ENCODE data around the gene CD8B2.

CD8B2 gene

DNA sequence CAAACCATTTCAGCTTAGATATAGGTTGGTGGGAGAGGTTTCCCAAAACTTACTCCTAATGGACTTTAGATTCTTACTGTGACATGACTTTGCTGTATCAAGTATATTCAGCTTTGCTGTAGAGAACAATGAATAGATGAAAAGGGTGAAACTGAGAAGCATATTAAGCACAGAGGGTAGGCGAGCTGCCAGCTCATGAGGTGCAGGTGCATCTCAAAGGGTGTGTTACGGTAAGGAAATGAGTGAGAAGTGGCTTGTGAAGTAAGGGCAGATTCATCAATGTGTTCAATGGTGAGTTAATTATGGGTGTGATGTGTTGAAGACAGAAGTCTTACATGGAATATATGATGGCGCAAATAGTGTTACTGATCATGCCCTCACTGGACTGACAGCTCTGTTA is 49.3 kb downstream of the CD8B2 start:
- Histone ChIP-seq H3K4me2 (ENCODE audit: insufficient read depth, low read length) (no peak overlapping the region), H3K79me2 (ENCODE audit: insufficient read depth, low read length) (no peaks in the 10 kb centered on the region), H2AFZ (ENCODE audit: low read depth, low read length) (no peak overlapping the region), H3K27ac (ENCODE audit: low read length) (no peak overlapping the region), H3K4me3 (ENCODE audit: low read depth in 1 of 2, low read length in 2 of 2) (no peak overlapping the region), H3K27me3 (ENCODE audit: insufficient read depth, low read length, poor library complexity) (no peaks in the 10 kb centered on the region), H3K36me3 (ENCODE audit: insufficient read depth, low read length) (no peaks in the 10 kb centered on the region), H4K20me1 (ENCODE audit: insufficient read depth, low read length) (no peaks in the 10 kb centered on the region), H3K9me3 (ENCODE audit: insufficient read depth, low read length, severe bottlenecking) (no peaks in the 10 kb centered on the region), H3K9ac (ENCODE audit: low read depth, low read length) (no peak overlapping the region), H3K4me1 (ENCODE audit: insufficient read depth, low read length) (no peaks in the 10 kb centered on the region)
- no peak for TF ChIP-seq EZH2 (IDR thresholded peaks at IDR 0.05; ENCODE audit: borderline replicate concordance, low read depth, low read length, severe bottlenecking)
- TF ChIP-seq, protein P1, sequence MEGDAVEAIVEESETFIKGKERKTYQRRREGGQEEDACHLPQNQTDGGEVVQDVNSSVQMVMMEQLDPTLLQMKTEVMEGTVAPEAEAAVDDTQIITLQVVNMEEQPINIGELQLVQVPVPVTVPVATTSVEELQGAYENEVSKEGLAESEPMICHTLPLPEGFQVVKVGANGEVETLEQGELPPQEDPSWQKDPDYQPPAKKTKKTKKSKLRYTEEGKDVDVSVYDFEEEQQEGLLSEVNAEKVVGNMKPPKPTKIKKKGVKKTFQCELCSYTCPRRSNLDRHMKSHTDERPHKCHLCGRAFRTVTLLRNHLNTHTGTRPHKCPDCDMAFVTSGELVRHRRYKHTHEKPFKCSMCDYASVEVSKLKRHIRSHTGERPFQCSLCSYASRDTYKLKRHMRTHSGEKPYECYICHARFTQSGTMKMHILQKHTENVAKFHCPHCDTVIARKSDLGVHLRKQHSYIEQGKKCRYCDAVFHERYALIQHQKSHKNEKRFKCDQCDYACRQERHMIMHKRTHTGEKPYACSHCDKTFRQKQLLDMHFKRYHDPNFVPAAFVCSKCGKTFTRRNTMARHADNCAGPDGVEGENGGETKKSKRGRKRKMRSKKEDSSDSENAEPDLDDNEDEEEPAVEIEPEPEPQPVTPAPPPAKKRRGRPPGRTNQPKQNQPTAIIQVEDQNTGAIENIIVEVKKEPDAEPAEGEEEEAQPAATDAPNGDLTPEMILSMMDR (IDR thresholded peaks at IDR 0.05; ENCODE audit: borderline replicate concordance, extremely low read depth, low read length, poor library complexity, severe bottlenecking), result no peak
- ATAC-seq (ENCODE audit: insufficient read depth, low read depth), result no peak
- no peak for DNase-seq

DNA sequence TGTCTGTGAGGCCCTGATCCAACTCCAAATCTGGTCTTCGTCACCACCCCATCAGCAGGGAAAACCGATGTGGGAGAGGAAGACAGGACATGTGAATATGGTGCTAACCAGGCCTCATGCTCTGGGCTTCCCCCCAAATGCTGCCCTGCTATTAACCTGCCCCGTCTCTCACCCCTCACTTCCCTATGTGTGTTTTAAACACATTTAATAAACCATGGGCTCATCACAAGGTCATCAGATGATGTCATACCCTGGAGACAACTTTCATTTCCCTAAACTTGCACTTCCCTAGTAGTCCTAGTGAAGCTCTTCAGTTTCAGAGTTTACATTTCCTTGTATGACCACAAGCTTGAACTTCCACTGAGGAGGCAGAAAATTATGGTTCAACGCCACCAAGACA is 49.9 kb downstream of the CD8B2 start:
- Histone ChIP-seq H3K79me2 (ENCODE audit: insufficient read depth, low read length) (no peaks in the 10 kb centered on the region), H2AFZ (ENCODE audit: low read depth, low read length) (no peak overlapping the region), H3K27ac (ENCODE audit: low read length) (no peak overlapping the region), H3K4me1 (ENCODE audit: insufficient read depth, low read length) (no peaks in the 10 kb centered on the region), H3K9ac (ENCODE audit: low read depth, low read length) (no peak overlapping the region), H3K36me3 (ENCODE audit: insufficient read depth, low read length) (no peaks in the 10 kb centered on the region), H3K27me3 (ENCODE audit: insufficient read depth, low read length, poor library complexity) (peaks cover 5% of the 10 kb centered on the region), H4K20me1 (ENCODE audit: insufficient read depth, low read length) (no peaks in the 10 kb centered on the region), H3K4me3 (ENCODE audit: low read depth in 1 of 2, low read length in 2 of 2) (no peak overlapping the region), H3K4me2 (ENCODE audit: insufficient read depth, low read length) (no peak overlapping the region), H3K9me3 (ENCODE audit: insufficient read depth, low read length, severe bottlenecking) (no peaks in the 10 kb centered on the region)
- TF ChIP-seq, protein P1 (IDR thresholded peaks at IDR 0.05; ENCODE audit: borderline replicate concordance, extremely low read depth, low read length, poor library complexity, severe bottlenecking), result no peak
- no peak for TF ChIP-seq EZH2 (IDR thresholded peaks at IDR 0.05; ENCODE audit: borderline replicate concordance, low read depth, low read length, severe bottlenecking)
- ATAC-seq (ENCODE audit: insufficient read depth, low read depth) (no peak), DNase-seq (no peak)

DNA sequence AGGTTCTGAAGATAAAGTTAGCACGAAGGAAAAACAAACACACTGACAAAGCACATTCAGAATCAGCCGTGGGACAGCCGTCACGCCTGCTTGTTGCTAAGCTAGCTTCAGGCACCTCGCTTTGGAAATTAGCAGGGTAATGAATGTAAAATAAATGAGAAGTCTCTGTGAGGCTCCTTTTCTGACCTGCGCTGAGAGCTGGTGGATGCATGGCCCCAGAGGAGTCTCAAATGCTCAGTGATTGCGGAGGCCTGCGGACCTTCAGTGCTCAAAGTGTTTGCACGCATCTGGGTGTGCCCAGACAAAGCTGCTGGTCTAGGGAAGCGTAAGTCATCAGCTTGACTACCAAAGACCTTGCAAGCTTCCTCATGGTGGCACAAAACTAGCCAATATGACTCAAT is 50.6 kb downstream of the CD8B2 start:
- Histone ChIP-seq H2AFZ (ENCODE audit: low read depth, low read length) (no peak overlapping the region), H3K9ac (ENCODE audit: low read depth, low read length) (no peak overlapping the region), H3K27me3 (ENCODE audit: insufficient read depth, low read length, poor library complexity) (peaks cover 5% of the 10 kb centered on the region), H3K9me3 (ENCODE audit: insufficient read depth, low read length, severe bottlenecking) (no peaks in the 10 kb centered on the region), H3K27ac (ENCODE audit: low read length) (no peak overlapping the region), H3K4me3 (ENCODE audit: low read depth in 1 of 2, low read length in 2 of 2) (no peak overlapping the region), H3K79me2 (ENCODE audit: insufficient read depth, low read length) (no peaks in the 10 kb centered on the region), H3K4me2 (ENCODE audit: insufficient read depth, low read length) (no peak overlapping the region), H3K36me3 (ENCODE audit: insufficient read depth, low read length) (no peaks in the 10 kb centered on the region), H3K4me1 (ENCODE audit: insufficient read depth, low read length) (no peaks in the 10 kb centered on the region), H4K20me1 (ENCODE audit: insufficient read depth, low read length) (no peaks in the 10 kb centered on the region)
- ATAC-seq (ENCODE audit: insufficient read depth, low read depth) (no peak), DNase-seq (no peak)
- TF ChIP-seq EZH2 (IDR thresholded peaks at IDR 0.05; ENCODE audit: borderline replicate concordance, low read depth, low read length, severe bottlenecking), result no peak
- TF ChIP-seq, protein P1 (IDR thresholded peaks at IDR 0.05; ENCODE audit: borderline replicate concordance, extremely low read depth, low read length, poor library complexity, severe bottlenecking), result no peak

DNA sequence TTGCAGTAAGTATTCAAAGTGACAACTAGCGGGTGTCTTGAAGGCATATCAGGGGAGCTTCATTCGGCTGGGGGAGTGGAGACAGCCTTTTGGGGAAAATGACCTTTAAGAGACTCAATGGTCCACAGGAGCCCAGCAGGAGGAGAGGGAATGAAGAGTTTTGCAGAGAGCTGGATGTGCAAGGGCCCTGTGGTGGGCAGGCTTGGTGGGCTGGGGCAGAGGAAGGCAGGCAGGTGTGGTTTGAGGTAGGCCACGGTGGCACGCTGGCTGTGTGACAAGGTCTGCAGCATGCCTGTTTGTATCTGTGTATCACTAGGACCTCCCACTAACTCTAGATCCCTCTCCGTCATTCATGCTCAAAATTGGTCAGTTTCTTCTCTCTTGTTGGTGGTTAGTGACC is 53.7 kb downstream of the CD8B2 start:
- Histone ChIP-seq H3K79me2 (ENCODE audit: insufficient read depth, low read length) (no peaks in the 10 kb centered on the region), H3K9me3 (ENCODE audit: insufficient read depth, low read length, severe bottlenecking) (no peaks in the 10 kb centered on the region), H3K4me2 (ENCODE audit: insufficient read depth, low read length) (no peak overlapping the region), H3K27ac (ENCODE audit: low read length) (no peak overlapping the region), H2AFZ (ENCODE audit: low read depth, low read length) (no peak overlapping the region), H3K4me1 (ENCODE audit: insufficient read depth, low read length) (no peaks in the 10 kb centered on the region), H3K27me3 (ENCODE audit: insufficient read depth, low read length, poor library complexity) (peaks cover 5% of the 10 kb centered on the region), H4K20me1 (ENCODE audit: insufficient read depth, low read length) (no peaks in the 10 kb centered on the region), H3K9ac (ENCODE audit: low read depth, low read length) (no peak overlapping the region), H3K4me3 (ENCODE audit: low read depth in 1 of 2, low read length in 2 of 2) (no peak overlapping the region), H3K36me3 (ENCODE audit: insufficient read depth, low read length) (no peaks in the 10 kb centered on the region)
- ATAC-seq (ENCODE audit: insufficient read depth, low read depth), result no peak
- TF ChIP-seq, protein P1 (IDR thresholded peaks at IDR 0.05; ENCODE audit: borderline replicate concordance, extremely low read depth, low read length, poor library complexity, severe bottlenecking), result no peak
- TF ChIP-seq EZH2 (IDR thresholded peaks at IDR 0.05; ENCODE audit: borderline replicate concordance, low read depth, low read length, severe bottlenecking), result no peak
- DNase-seq, result no peak

All from DND-41 (cell line).